DLD1 (cell line): Measurements from ENCODE around the gene RASSF6.
"Not testable (repeated sequence)": the region's sequence is repeated elsewhere in the genome, so short reads cannot be mapped to it uniquely, and the experiment has no call there.

Experiments
- in situ Hi-C: cut with HindIII; loops from 2 replicates; pipeline ENCODE4 v1.10.0; 2017; ENCODE audit warnings: low sequenced_read_pairs

Gene RASSF6, protein sequence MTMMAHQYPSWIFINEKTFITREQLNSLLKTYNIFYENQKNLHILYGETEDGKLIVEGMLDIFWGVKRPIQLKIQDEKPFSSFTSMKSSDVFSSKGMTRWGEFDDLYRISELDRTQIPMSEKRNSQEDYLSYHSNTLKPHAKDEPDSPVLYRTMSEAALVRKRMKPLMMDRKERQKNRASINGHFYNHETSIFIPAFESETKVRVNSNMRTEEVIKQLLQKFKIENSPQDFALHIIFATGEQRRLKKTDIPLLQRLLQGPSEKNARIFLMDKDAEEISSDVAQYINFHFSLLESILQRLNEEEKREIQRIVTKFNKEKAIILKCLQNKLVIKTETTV

DNA sequence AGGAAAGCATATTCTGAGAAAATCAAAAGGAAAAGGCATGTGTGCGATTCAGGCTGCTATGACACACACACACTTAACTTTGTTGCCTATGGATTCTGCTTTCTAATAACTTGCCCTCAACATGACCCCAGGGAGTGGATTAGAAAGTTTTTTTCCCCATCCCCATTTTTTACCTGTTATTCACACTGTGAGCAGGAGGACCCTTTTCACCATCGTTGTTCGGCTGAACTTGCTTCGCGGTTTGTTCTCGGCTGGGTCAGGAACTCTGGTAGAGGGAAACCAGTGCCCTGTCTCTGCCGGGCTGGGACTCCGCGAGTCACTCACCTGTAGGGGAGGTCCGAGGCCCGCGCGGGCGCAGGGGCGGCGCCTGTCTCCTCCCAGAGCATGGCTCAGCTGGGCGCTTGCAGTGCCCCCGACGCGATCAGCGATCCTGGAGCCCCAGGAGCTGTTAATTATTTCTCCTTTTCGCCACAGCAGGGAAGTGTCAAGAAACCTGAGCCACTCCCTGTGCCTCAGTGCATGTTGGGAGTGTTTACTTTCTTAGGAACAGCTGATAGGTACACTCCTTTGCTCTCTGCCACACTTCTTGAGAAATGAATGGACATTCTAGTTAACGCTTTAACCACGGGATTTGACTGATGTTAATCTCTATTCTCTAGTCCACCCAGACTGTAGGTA, at the start of gene RASSF6:
Gene RASSF6 (minus strand): TSS at position 322 of the 678 bp plus-strand sequence. CDS start 8,641 bp downstream, outside the sequence.
- in situ Hi-C loops, result no loop called here

DNA sequence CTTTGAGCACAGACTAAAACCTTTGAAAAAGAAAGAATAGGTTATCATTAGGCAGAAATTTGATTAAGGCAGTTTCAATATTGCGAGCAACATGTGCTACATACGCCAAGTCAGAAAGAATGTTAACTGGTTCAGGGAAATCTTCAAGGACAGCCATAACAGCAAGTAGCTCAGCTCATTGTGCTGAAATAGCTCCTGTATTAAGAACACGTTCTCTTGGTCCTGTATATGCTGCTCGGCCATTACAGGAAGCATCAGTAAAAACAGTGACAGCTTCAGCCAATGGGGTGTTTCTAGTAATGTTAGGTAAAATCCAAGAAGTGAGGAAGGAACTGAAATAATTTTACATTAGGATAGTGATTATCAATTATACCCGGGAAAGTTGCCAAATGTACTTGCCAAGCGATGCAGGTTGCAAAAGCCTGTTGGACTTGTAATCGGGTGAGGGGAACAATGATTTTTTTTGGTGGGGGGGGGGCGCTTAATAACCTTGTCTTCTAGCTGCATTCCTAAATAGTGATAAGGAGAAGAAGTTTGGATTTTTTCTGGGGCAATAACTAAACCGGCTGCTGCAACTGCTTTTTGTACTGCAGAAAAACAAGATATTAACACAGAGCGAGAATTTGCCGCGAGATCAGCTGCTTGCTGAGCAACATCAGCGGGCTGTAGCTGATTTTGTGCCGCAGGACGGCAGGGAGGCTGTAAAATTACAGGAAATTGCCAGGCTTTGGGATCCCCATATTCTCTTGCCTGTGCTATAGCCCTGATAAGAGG, 49.4 kb upstream of the RASSF6 start:
- in situ Hi-C loops, result loop anchor here (10.0 kb wide), 1 partner anchor 195 kb away; the partner anchor contains the start of gene CXCL1

DNA sequence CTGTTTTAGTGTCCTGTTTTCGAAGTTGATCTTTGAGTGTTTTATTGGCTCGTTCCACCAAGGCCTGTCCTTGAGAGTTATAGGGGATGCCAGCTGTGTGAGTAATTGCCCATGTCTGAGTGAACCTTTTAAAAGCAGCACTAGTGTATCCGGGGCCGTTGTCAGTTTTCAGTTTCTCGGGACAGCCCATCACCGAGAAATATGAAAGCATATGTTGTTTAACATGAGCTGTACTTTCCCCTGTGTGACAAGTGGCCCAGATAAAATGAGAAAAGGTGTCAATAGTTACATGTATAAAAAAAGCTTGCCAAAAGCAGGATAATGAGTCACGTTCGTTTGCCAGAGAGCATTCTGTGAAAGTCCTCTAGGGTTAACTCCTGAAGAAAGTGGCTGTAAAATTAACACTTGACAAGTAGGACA, 48.6 kb upstream of the RASSF6 start:
- in situ Hi-C loops, result loop anchor here (10.0 kb wide), 1 partner anchor 196 kb away; the partner anchor contains the start of gene CXCL1

DNA sequence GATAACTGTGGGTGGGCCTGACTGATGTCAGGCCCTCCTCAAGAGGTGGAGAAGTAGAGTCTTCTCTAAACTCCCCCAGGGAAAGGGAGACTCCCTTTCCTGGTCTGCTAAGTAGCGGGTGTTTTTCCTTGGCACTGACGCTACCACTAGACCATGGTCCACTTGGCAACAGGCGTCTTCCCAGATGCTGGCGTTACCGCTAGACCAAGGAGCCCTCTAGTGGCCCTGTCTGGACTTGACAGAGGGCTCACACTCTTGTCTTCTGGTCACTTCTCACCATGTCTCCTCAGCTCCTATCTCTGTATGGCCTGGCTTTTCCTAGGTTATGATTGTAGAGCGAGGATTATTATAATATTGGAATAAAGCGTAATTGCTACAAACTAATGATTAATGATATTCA, 45.7 kb upstream of the RASSF6 start:
- in situ Hi-C loops, result loop anchor here (10.0 kb wide), 1 partner anchor 199 kb away; the partner anchor contains the start of gene CXCL1

DNA sequence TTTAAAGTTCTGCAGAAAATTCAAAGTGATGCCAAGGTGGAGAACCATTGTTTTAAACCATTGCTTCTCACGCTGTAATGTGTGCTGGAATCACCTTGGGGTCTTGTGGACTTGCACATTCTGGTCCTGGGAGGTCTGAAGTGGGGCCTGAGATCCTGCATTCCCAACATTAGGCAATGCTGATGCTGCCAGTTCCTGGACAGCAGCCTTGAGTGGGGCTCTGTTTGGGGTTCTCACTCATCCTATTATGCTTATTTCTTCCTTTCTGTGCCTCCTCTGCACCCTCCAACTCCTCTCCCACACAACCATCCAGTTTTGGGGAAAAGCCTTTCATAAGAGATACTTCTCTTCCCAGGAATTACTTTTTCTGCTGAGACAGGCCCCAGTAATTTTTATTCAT, 44.2 kb upstream of the RASSF6 start:
- in situ Hi-C loops, result loop anchor here (5.0 to 10.0 kb wide), 2 partner anchors 72 to 200 kb away; partner anchors contain the start of gene CXCL1

DNA sequence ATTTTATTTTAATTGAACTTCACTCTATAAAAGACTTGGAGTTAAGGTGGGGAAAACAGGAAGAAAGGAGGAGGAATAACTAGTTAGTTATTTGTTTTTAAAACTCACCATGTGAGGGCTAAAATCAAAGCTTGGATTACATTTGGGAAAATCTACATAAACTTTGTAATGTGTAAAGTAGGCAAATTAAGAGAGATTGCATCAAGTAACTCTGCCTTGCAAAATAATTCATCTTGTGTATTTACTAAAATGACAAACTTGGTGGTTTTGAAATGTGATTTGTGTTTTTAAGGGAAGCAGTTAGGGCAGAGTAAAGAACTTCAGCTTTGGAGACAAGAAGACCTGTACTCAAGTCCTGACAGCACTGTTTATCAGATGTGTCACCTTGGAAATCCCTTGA, 43.3 kb upstream of the RASSF6 start:
- in situ Hi-C loops, result loop anchor here (5.0 to 10.0 kb wide), 2 partner anchors 71 to 201 kb away; partner anchors contain the start of gene CXCL1

- in situ Hi-C loops, result loop anchor here (5.0 to 10.0 kb wide), 2 partner anchors 71 to 202 kb away; partner anchors contain the start of gene CXCL1
Measured at GRCh38 chr4:73662709-73663546, 42.7 kb upstream of the RASSF6 start.

DNA sequence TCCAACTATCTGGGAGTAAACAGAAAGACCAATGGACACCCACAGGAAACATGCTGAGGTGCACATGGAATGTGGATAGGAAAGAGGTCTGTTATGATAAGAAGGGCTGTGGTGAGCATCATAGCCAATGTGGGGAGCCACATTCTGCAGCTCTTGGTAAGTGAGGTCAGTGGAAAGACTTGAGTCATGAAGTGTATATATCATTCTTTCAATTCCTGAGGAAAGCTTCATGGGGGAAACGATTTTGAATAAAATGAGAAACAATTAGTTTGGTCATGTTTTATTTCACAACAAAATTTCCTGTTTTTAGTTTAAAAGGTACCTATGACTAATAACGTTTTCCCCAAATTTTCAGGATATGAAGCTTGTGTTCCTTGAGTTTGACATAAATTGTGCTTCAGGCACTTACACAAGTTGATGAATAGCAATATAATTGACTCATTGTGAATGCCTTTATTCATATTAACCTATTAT, 41.4 kb upstream of the RASSF6 start:
- in situ Hi-C loops, result loop anchor here (5.0 to 10.0 kb wide), 2 partner anchors 69 to 203 kb away; partner anchors contain the start of gene CXCL1

DNA sequence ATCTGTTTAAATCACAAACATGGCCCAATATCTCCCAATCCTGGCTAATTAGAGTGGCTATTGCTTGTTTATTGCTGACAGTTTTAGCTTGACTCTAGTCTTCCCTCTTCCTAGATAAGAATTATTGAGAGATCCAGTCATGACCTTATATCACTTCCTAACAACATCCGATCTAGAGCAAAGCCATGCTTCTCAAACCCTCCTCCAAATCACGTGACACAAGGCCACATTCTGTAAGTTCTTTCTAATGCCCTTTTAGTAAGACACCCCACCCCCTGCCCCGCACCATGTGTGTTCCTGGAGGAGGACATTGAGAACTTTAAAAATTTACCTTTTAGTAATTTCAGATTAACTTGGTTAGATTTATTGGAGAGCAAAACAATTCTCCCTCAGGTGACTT, 40.6 kb upstream of the RASSF6 start:
- in situ Hi-C loops, result loop anchor here (5.0 to 10.0 kb wide), 2 partner anchors 69 to 204 kb away; partner anchors contain the start of gene CXCL1

- in situ Hi-C loops, result no loop called here
Measured at GRCh38 chr4:73653695-73654106, 33.5 kb upstream of the RASSF6 start.

DNA sequence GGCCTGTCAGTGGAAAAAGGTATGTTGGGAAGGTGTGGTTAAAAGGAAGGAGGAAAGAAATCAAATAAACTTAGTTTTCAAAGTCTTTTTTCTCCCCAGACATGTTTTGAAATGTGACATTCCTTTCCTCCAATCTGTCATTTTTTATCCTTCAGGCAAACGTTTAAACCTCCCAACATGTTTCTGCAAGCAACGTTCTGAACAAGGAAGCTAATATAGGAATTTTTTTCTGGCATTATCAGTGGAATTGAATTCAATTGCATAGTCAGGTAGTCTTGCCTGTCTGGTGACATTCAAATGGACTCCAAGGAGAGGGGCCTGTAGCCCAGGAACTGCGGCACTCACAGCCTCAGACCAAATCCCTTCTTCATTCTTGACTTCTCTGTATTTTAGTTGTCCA, 30.0 kb upstream of the RASSF6 start:
- in situ Hi-C loops, result no loop called here

- in situ Hi-C loops, result no loop called here
Measured at GRCh38 chr4:73648478-73648877, 28.2 kb upstream of the RASSF6 start.

DNA sequence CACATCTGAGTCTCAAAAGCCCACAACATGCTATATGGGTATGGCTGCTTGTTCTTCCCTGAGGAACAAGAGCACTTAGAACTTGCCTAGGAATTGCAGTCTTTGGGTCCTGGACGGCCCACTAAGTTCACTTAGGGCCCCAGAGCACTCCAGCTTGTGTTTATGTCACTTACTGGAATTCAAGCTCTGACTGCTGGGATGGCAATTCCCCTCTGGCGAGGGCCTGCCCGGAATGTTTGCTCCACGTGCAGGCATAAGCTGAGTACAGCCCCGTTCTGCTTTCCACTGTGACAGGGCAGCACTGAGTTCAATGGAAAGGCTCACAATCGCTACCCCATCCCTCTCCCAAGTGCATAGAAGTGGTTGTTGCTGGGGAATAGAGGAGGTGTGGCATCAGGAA, 25.9 kb upstream of the RASSF6 start:
- in situ Hi-C loops, result no loop called here

DNA sequence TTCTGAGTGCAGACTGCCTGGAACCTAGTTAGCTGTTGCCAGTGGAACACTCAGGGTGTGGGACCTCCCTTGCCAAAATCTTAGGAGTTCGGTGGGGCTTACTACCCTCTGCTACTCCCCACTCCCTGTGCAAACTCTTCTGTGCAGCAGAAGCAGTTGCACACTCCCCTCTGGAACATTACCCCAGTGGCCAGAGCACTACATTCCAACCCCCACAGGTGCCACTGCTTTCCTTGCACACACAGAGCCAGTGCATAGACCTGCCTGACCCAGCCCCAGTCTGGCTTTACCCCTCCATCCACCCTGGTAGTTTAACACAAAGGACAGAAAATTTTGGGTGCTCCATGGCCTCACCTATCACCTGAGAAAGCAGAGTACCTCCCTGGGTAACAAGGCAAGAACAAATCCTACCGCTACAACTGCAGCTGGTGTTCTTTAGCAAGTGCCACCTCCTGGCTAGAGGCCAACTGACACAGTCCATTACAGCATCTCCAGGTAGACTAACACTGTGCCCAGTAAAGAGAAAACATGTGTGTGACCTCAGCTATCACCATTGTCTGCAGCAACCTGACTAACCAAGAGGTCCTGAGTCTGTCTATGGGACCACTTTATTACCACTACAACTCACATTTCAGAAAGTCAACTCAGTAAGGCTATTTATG, 11.5 kb upstream of the RASSF6 start:
- in situ Hi-C loops, result no loop called here

DNA sequence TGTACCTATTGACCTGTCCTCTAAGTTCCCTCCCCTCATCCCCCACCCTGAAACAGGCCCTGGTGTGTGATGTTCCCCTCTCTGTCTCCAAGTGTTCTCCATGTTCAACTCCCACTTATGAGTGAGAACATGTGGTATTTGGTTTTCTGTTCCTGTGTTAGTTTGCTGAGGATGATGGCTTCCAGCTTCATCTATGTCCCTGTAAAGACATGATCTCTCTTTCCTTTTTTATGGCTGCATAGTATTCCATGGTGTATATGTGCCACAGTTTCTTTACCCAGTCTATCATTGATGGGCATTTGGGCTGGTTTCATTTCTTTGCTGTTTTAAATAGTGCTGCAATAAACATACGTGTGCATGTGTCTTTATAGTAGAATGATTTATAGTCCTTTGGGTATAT, 8.6 kb upstream of the RASSF6 start:
- in situ Hi-C loops, result not testable (repeated sequence)

- in situ Hi-C loops, result no loop called here
Measured at GRCh38 chr4:73621357-73621756, 1.1 kb upstream of the RASSF6 start.

DNA sequence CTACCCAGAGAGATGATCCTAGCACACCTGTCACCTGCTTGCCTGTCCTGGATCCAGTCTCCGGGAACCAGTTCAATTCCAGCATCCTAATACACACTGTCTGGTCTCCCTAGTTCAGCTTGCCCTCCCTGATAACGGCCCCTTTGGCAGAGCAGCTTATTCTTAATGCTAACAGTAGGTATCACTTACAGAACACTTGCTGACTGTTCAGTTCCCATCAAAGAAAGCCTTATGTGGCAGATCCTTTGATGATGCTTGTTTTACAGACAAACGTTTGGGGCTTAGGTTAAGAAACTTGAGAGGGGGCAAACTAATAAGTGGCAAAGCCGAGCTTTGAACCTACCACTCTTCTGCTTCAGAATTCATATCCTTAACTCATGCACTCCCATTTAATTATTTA, 890 bp downstream of the RASSF6 start:
- in situ Hi-C loops, result no loop called here

GRCh38 chr4:73617256-73617655, 3.0 kb downstream of the RASSF6 start:
- in situ Hi-C loops, result no loop called here

- in situ Hi-C loops, result no loop called here
Measured at GRCh38 chr4:73615613-73616012, 4.6 kb downstream of the RASSF6 start.
